ENCODE data around the gene DDX19B. TPM values are rescaled to one million over a fixed set of nuclear protein-coding genes. Genes with fewer than 3 reads are reported as not detected.

DDX19B gene
- total and polyA plus RNA-seq, 12 donors = 22.1 to 55.7 (median 32.4) TPM

DNA sequence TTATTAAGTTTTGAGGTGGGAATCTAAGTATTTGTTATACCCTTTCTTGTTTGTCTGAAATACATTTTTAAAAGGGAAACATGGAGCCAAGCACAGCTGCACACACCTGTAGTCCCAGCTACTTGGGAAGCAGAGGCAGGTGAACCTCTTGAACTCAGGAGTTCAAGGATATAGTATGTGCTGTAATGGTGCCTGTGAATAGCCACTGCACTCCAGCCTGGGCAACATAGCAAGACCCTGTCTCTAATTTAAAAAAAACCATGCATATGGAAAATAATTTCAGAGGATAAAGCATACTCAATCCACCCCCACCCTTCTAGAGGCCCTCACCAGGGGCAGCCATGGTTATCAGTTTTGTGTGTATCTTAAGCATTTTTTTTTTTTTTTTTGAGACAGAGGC is 3.4 kb upstream of the DDX19B start:
- Histone ChIP-seq H3K27ac (no peak overlapping the region), H3K27me3 (no peaks in the 10 kb centered on the region), H3K4me3 (no peak overlapping the region), H3K9me3 (replicated peaks in 1 of 3) (no peaks in the 10 kb centered on the region), H3K36me3 (replicated peaks in 1 of 2) (no peaks in the 10 kb centered on the region), H3K4me1 (replicated peaks in 1 of 2) (peaks cover 0 to 16% of the 10 kb centered on the region in 2 donors)
- DNase-seq = no peak
- TF ChIP-seq POLR2A (IDR thresholded peaks at IDR 0.05) = no peak
- TF ChIP-seq, protein P1, sequence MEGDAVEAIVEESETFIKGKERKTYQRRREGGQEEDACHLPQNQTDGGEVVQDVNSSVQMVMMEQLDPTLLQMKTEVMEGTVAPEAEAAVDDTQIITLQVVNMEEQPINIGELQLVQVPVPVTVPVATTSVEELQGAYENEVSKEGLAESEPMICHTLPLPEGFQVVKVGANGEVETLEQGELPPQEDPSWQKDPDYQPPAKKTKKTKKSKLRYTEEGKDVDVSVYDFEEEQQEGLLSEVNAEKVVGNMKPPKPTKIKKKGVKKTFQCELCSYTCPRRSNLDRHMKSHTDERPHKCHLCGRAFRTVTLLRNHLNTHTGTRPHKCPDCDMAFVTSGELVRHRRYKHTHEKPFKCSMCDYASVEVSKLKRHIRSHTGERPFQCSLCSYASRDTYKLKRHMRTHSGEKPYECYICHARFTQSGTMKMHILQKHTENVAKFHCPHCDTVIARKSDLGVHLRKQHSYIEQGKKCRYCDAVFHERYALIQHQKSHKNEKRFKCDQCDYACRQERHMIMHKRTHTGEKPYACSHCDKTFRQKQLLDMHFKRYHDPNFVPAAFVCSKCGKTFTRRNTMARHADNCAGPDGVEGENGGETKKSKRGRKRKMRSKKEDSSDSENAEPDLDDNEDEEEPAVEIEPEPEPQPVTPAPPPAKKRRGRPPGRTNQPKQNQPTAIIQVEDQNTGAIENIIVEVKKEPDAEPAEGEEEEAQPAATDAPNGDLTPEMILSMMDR (IDR thresholded peaks at IDR 0.05) = no peak
- intact Hi-C loops (cut with DNase I) = loop anchor here in 1 of 2 donors (10.0 kb wide), 1 partner anchor 49 kb away; the partner anchor contains the start of gene DDX19A

- Histone ChIP-seq H3K27ac (no peak overlapping the region), H3K4me3 (no peak overlapping the region), H3K9me3 (replicated peaks in 1 of 3) (no peaks in the 10 kb centered on the region), H3K36me3 (replicated peaks in 1 of 2) (peaks cover 0 to 3% of the 10 kb centered on the region in 2 donors), H3K27me3 (no peaks in the 10 kb centered on the region), H3K4me1 (replicated peaks in 1 of 2) (peaks cover 0 to 17% of the 10 kb centered on the region in 2 donors)
- 94 to 97% (median 97%) methylated on average over 1 of the region's 1 CpG for WGBS, 4 donors
- no peak for DNase-seq
- TF ChIP-seq POLR2A (IDR thresholded peaks at IDR 0.05) = no peak
- TF ChIP-seq, protein P1 (IDR thresholded peaks at IDR 0.05) = no peak
- intact Hi-C loops (cut with DNase I) = no loop called here
Observed at GRCh38 chr16:70301121-70301520, 2.1 kb downstream of the DDX19B start.

DNA sequence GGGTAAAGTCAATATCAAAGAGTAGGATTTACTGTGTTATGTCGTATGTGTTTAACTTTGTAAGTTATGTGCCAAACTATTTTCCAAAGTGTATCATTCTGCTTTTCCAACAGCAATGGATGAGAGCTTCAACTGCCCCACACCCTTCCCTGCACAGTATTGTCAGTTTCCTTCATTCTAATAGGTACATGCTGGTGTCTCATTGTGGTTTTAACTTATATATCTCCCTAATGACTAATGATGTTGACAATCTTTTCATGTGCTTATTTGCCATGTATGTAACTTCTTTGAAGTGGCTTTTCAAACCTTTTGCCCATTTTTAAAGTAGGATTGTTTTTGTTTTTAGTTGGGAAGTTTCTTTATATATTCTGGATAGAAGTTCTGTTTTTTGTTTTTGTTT is 3.8 kb downstream of the DDX19B start:
- no peak for DNase-seq
- peaks cover 0 to 17% of the 10 kb centered on the region in 2 donors for H3K4me1 ChIP-seq (replicated peaks in 1 of 2)
- no peak overlapping the region for H3K27ac ChIP-seq
- TF ChIP-seq, protein P1 (IDR thresholded peaks at IDR 0.05) = no peak
- TF ChIP-seq POLR2A (IDR thresholded peaks at IDR 0.05) = no peak
- no peaks in the 10 kb centered on the region for H3K9me3 ChIP-seq (replicated peaks in 1 of 3)
- H3K4me3 ChIP-seq = no peak overlapping the region
- peaks cover 0 to 3% of the 10 kb centered on the region in 2 donors for H3K36me3 ChIP-seq (replicated peaks in 1 of 2)
- WGBS, 4 donors = 76 to 88% (median 79%) methylated on average over 1 of the region's 1 CpG
- intact Hi-C loops (cut with DNase I) = no loop called here
- H3K27me3 ChIP-seq = no peaks in the 10 kb centered on the region

GRCh38 chr16:70304892-70305448 is 6.0 kb downstream of the DDX19B start:
- no peak for DNase-seq
- intact Hi-C loops (cut with DNase I) = no loop called here
- 61 to 73% (median 67%) methylated on average over 3 of the region's 3 CpGs for WGBS, 4 donors
- Histone ChIP-seq H3K4me3 (no peak overlapping the region), H3K9me3 (replicated peaks in 1 of 3) (no peaks in the 10 kb centered on the region), H3K4me1 (replicated peaks in 1 of 2) (peaks cover 0 to 7% of the 10 kb centered on the region in 2 donors), H3K36me3 (replicated peaks in 1 of 2) (peaks cover 0 to 3% of the 10 kb centered on the region in 2 donors), H3K27me3 (no peaks in the 10 kb centered on the region), H3K27ac (peak overlapping the region in 1 of 5 donors; percentile 16)
- TF ChIP-seq, protein P1 (IDR thresholded peaks at IDR 0.05) = no peak
- no peak for TF ChIP-seq POLR2A (IDR thresholded peaks at IDR 0.05)

Data from adrenal gland (tissue), 12 donors.